ENCODE data around the gene DGAT2.

Gene DGAT2

GRCh38 chr11:75767228-75767572 is 1.4 kb upstream of the DGAT2 start:
- no peaks in the 10 kb centered on the region for H3K9me3 ChIP-seq (ENCODE audit: low read length)
- TF ChIP-seq CTCF (IDR thresholded peaks at IDR 0.05; ENCODE audit: low read length), result no peak
- no peak for TF ChIP-seq EZH2 (IDR thresholded peaks at IDR 0.05; ENCODE audit: borderline replicate concordance, low read length)
- no peaks in the 10 kb centered on the region for H3K79me2 ChIP-seq (ENCODE audit: insufficient read depth, low read length)
- no peak overlapping the region for H3K9ac ChIP-seq (ENCODE audit: low read length)
- H3F3A ChIP-seq (ENCODE audit: insufficient read depth, low read length), result no peaks in the 10 kb centered on the region
- no peaks in the 10 kb centered on the region for H3K9me2 ChIP-seq (ENCODE audit: low read depth, low read length)
- 0 out of 2 replicates have a peak, but pooled peaks cover 6% of the 10 kb centered on the region for H3K27me3 ChIP-seq (ENCODE audit: insufficient read depth, low read length)
- H3K36me3 ChIP-seq (ENCODE audit: insufficient read depth, low read length), result no peaks in the 10 kb centered on the region
- no peak overlapping the region for H3K4me2 ChIP-seq (ENCODE audit: low read length)
- peaks cover 19% of the 10 kb centered on the region for H3K4me1 ChIP-seq (ENCODE audit: insufficient read depth, low read length, severe bottlenecking)
- no peaks in the 10 kb centered on the region for H4K20me1 ChIP-seq (ENCODE audit: insufficient read depth, low read length)
- H2AFZ ChIP-seq (ENCODE audit: low read length), result no peak overlapping the region
- H3K4me3 ChIP-seq (ENCODE audit: low read depth, low read length, poor library complexity, severe bottlenecking), result no peak overlapping the region
- no peak overlapping the region for H3K27ac ChIP-seq (ENCODE audit: low read depth, low read length, poor library complexity, severe bottlenecking)

- H3K27me3 ChIP-seq (ENCODE audit: insufficient read depth, low read length), result 0 out of 2 replicates have a peak, but pooled peaks cover 6% of the 10 kb centered on the region
- no peak overlapping the region for H3K27ac ChIP-seq (ENCODE audit: low read depth, low read length, poor library complexity, severe bottlenecking)
Observed at GRCh38 chr11:75767793-75768111, 826 bp upstream of the DGAT2 start.

GRCh38 chr11:75768909-75769771 is 562 bp downstream of the DGAT2 start:
- H3K79me2 ChIP-seq (ENCODE audit: insufficient read depth, low read length), result no peaks in the 10 kb centered on the region
- no peaks in the 10 kb centered on the region for H4K20me1 ChIP-seq (ENCODE audit: insufficient read depth, low read length)
- no peak overlapping the region for H3K27ac ChIP-seq (ENCODE audit: low read depth, low read length, poor library complexity, severe bottlenecking)
- no peak overlapping the region for H2AFZ ChIP-seq (ENCODE audit: low read length)
- peak overlapping the region; percentile 68 for H3K9ac ChIP-seq (ENCODE audit: low read length)
- no peaks in the 10 kb centered on the region for H3K9me2 ChIP-seq (ENCODE audit: low read depth, low read length)
- no peak for TF ChIP-seq CTCF (IDR thresholded peaks at IDR 0.05; ENCODE audit: low read length)
- TF ChIP-seq EZH2 (IDR thresholded peaks at IDR 0.05; ENCODE audit: borderline replicate concordance, low read length), result no peak
- H3K9me3 ChIP-seq (ENCODE audit: low read length), result no peaks in the 10 kb centered on the region
- H3K4me3 ChIP-seq (ENCODE audit: low read depth, low read length, poor library complexity, severe bottlenecking), result peak overlapping the region; percentile 68
- 0 out of 2 replicates have a peak, but pooled peaks cover 6% of the 10 kb centered on the region for H3K27me3 ChIP-seq (ENCODE audit: insufficient read depth, low read length)
- peak overlapping the region; percentile 96 for H3K4me2 ChIP-seq (ENCODE audit: low read length)
- no peaks in the 10 kb centered on the region for H3F3A ChIP-seq (ENCODE audit: insufficient read depth, low read length)
- H3K4me1 ChIP-seq (ENCODE audit: insufficient read depth, low read length, severe bottlenecking), result peaks cover 38% of the 10 kb centered on the region
- H3K36me3 ChIP-seq (ENCODE audit: insufficient read depth, low read length), result no peaks in the 10 kb centered on the region

More at GRCh38 chr11:75767793-75768111, 826 bp upstream of the DGAT2 start:
- H3K4me2 ChIP-seq (ENCODE audit: low read length), result peak overlapping the region; percentile 96
- no peak for TF ChIP-seq EZH2 (IDR thresholded peaks at IDR 0.05; ENCODE audit: borderline replicate concordance, low read length)
- no peak for TF ChIP-seq CTCF (IDR thresholded peaks at IDR 0.05; ENCODE audit: low read length)
- no peaks in the 10 kb centered on the region for H3K36me3 ChIP-seq (ENCODE audit: insufficient read depth, low read length)
- H3K4me3 ChIP-seq (ENCODE audit: low read depth, low read length, poor library complexity, severe bottlenecking), result no peak overlapping the region
- no peaks in the 10 kb centered on the region for H3K9me2 ChIP-seq (ENCODE audit: low read depth, low read length)
- no peak overlapping the region for H3K9ac ChIP-seq (ENCODE audit: low read length)
- no peaks in the 10 kb centered on the region for H4K20me1 ChIP-seq (ENCODE audit: insufficient read depth, low read length)
- H3K9me3 ChIP-seq (ENCODE audit: low read length), result no peaks in the 10 kb centered on the region
- no peak overlapping the region for H2AFZ ChIP-seq (ENCODE audit: low read length)
- H3K4me1 ChIP-seq (ENCODE audit: insufficient read depth, low read length, severe bottlenecking), result peaks cover 25% of the 10 kb centered on the region
- H3K79me2 ChIP-seq (ENCODE audit: insufficient read depth, low read length), result no peaks in the 10 kb centered on the region
- H3F3A ChIP-seq (ENCODE audit: insufficient read depth, low read length), result no peaks in the 10 kb centered on the region

Data from OCI-LY1 (cell line).